CD14-positive monocyte (primary cell): Measurements from ENCODE around the gene SLC6A13. TPM values are rescaled to one million over a fixed set of nuclear protein-coding genes. Genes with fewer than 3 reads are reported as not detected.

ENCODE experiments used
- DNase-seq, 3 donors: peaks; one replicate each; pipeline ENCODE4 v3.0.0-alpha.2; 2011 to 2022
- H2AFZ ChIP-seq: 2 replicates; pipeline ENCODE4 v1.6.0; 2012; ENCODE audit warnings: mild to moderate bottlenecking, low read depth, low read length, inconsistent platforms; ENCODE audit not compliant: insufficient read depth, poor library complexity, severe bottlenecking
- H3K27ac ChIP-seq, 2 donors: 1 replicate in 1 of 2; 2 replicates in 1 of 2; pipeline ENCODE4 v1.5.1; 2012 to 2013; ENCODE audit warnings: low read length in 2 of 2, control low read depth in 1 of 2, inconsistent platforms in 1 of 2, low read depth in 1 of 2, mild to moderate bottlenecking in 1 of 2
- H3K27me3 ChIP-seq, 2 donors: one replicate each; pipeline versions ENCODE4 v1.6.0 to v1.6.1; 2011 to 2013; ENCODE audit warnings: low read length in 2 of 2; ENCODE audit not compliant: control insufficient read depth in 2 of 2, insufficient read depth in 2 of 2
- H3K36me3 ChIP-seq, 2 donors: replicated peaks in 1 of 2; 1 replicate in 1 of 2; 2 replicates in 1 of 2; pipeline versions ENCODE4 v1.5.1 to v1.6.1; 2012 to 2013; ENCODE audit warnings: low read length in 2 of 2, control low read depth in 1 of 2, inconsistent platforms in 1 of 2, mild to moderate bottlenecking in 1 of 2; ENCODE audit not compliant: insufficient read depth in 2 of 2, control insufficient read depth in 1 of 2
- H3K4me1 ChIP-seq, 2 donors: 1 replicate in 1 of 2; 2 replicates in 1 of 2; pipeline versions ENCODE4 v1.5.1 to v1.6.1; 2012 to 2013; ENCODE audit warnings: low read length in 2 of 2, control low read depth in 1 of 2, inconsistent platforms in 1 of 2, mild to moderate bottlenecking in 1 of 2, moderate library complexity in 1 of 2; ENCODE audit not compliant: insufficient read depth in 2 of 2, control insufficient read depth in 1 of 2
- H3K4me2 ChIP-seq: replicated peaks from 2 replicates; pipeline ENCODE3; 2012; ENCODE audit warnings: low read length, moderate library complexity, mild to moderate bottlenecking; ENCODE audit not compliant: poor library complexity, severe bottlenecking; ENCODE audit errors: extremely low read depth
- H3K4me3 ChIP-seq, 3 experiments: fragments of 200-600 bp in 1 of 3; sonication (generic) in 1 of 3; replicated peaks in 1 of 3; 1 replicate in 2 of 3; 2 replicates in 1 of 3; pipeline ENCODE4 v1.5.1; 2011 to 2013; ENCODE audit warnings: low read length in 3 of 3, mild to moderate bottlenecking in 3 of 3, control low read depth in 2 of 3, low read depth in 2 of 3, inconsistent platforms in 1 of 3, moderate library complexity in 1 of 3
- H3K79me2 ChIP-seq: 2 replicates; pipeline ENCODE4 v1.6.0; 2012; ENCODE audit warnings: mild to moderate bottlenecking, control low read depth, inconsistent platforms, low read length, moderate library complexity; ENCODE audit not compliant: insufficient read depth
- H3K9ac ChIP-seq: 2 replicates; pipeline ENCODE4 v1.6.0; 2017; ENCODE audit warnings: low read length, mild to moderate bottlenecking; ENCODE audit not compliant: insufficient read depth, poor library complexity, severe bottlenecking
- H3K9me3 ChIP-seq, 2 donors: replicated peaks in 1 of 2; 1 replicate in 1 of 2; 2 replicates in 1 of 2; pipeline versions ENCODE4 v1.5.1 to v1.6.1; 2012 to 2013; ENCODE audit warnings: low read length in 2 of 2, control low read depth in 1 of 2; ENCODE audit not compliant: control insufficient read depth in 1 of 2, insufficient read depth in 1 of 2
- H4K20me1 ChIP-seq: 2 replicates; pipeline ENCODE4 v1.6.0; 2012; ENCODE audit warnings: mild to moderate bottlenecking, low read length, control low read depth, moderate library complexity; ENCODE audit not compliant: insufficient read depth
- H3K27ac Mint-ChIP-seq, 7 donors: one replicate each; pipeline ENCODE4 v1.8.0; 2020; ENCODE audit warnings: mild to moderate bottlenecking in 7 of 7, mixed read lengths in 7 of 7, moderate library complexity in 6 of 7, inconsistent platforms in 2 of 7
- H3K27me3 Mint-ChIP-seq, 3 donors: one replicate each; pipeline ENCODE4 v1.8.0; 2021 to 2022; ENCODE audit warnings: low read depth in 3 of 3, mild to moderate bottlenecking in 3 of 3, mixed read lengths in 3 of 3, moderate library complexity in 3 of 3, inconsistent platforms in 1 of 3
- H3K36me3 Mint-ChIP-seq, 2 donors: one replicate each; pipeline ENCODE4 v1.8.0; 2020; ENCODE audit warnings: mixed read lengths in 2 of 2, inconsistent platforms in 1 of 2, mild to moderate bottlenecking in 1 of 2
- H3K4me1 Mint-ChIP-seq: one replicate; pipeline ENCODE4 v1.8.0; 2020; ENCODE audit warnings: mild to moderate bottlenecking, mixed read lengths
- H3K4me3 Mint-ChIP-seq, 2 donors: one replicate each; pipeline ENCODE4 v1.8.0; 2020; ENCODE audit warnings: mild to moderate bottlenecking in 2 of 2, mixed read lengths in 2 of 2, moderate library complexity in 1 of 2
- H3K9me3 Mint-ChIP-seq, 7 donors: one replicate each; pipeline ENCODE4 v1.8.0; 2020 to 2022; ENCODE audit warnings: mixed read lengths in 7 of 7, mild to moderate bottlenecking in 6 of 7, moderate library complexity in 6 of 7, inconsistent platforms in 2 of 7
- WGBS: methylation state at CpG from one replicate; pipeline ENCODE4 v1.1.5; 2013; ENCODE audit warnings: missing lambda C conversion rate; ENCODE audit not compliant: insufficient coverage; 5-methylcytosine and 5-hydroxymethylcytosine counted together
- intact Hi-C, 2 donors: fragments of 100-400 bp; cut with micrococcal nuclease; formaldehyde crosslinking; loops; one replicate each; pipeline versions ENCODE4 v1.15.0 to v1.15.1; 2023
- polyA plus RNA-seq, 3 donors: library from polyadenylated mRNA; depleted of rRNA in 1 of 3; unstranded in 2 of 3; stranded (reverse) in 1 of 3; fragments of 300-500 nt in 2 of 3; fragments of >200 nt in 1 of 3; fragmentation: Illumina TruSeq in 2 of 3; gene quantifications; 1 replicate in 2 of 3; 2 replicates in 1 of 3; pipeline ENCODE4 v1.2.3, GENCODE V29; 2012 to 2021
- TF ChIP-seq, protein P1 (sequence below): fragments of 200-600 bp; IDR thresholded peaks from one replicate; pipeline ENCODE4 v1.8.0; 2022; ENCODE audit warnings: antibody characterized with exemption, mild to moderate bottlenecking

SLC6A13 gene
- polyA plus RNA-seq, 3 donors, result 0.13 TPM; not detected in 2

DNA sequence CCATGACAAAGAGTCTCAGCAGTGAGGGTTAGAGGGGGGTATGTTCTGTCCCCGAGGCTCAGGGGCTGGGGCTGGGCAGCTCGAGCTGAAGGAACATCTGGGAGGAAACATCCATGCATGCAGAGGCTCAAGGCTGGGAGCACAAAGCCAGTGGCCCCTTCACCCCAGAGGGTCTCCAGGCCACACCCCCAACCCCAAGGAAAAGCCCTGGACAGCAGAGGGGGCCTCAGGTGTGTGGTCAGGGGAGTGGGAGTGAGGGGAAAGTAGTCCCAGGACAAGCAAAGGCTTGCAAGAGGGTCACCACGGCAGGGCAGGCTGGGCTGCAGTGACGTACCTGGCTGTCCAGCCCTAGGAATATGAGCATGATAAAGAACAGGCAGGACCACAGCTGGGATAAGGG is 66.2 kb downstream of the SLC6A13 start:
- no peak for DNase-seq
- H3K4me2 ChIP-seq, result no peak overlapping the region
- H3K27ac ChIP-seq, result no peak overlapping the region
- peaks cover 0 to 3% (median 0%) of the 10 kb centered on the region in 7 donors for H3K9me3 Mint-ChIP-seq
- H3K9me3 ChIP-seq, result no peaks in the 10 kb centered on the region
- peaks cover 6 to 25% of the 10 kb centered on the region in 2 donors for H3K36me3 Mint-ChIP-seq
- intact Hi-C loops, result no loop called here
- H3K36me3 ChIP-seq, result no peaks in the 10 kb centered on the region
- H3K79me2 ChIP-seq, result no peaks in the 10 kb centered on the region
- peaks cover 20 to 33% (median 23%) of the 10 kb centered on the region in 3 donors for H3K27me3 Mint-ChIP-seq
- peaks cover 3% of the 10 kb centered on the region for H3K4me1 Mint-ChIP-seq
- H3K9ac ChIP-seq, result no peak overlapping the region
- no peak overlapping the region for H2AFZ ChIP-seq
- 91% methylated on average over 3 of the region's 4 CpGs for whole genome bisulfite sequencing
- H3K27me3 ChIP-seq, result peaks cover 0 to 6% of the 10 kb centered on the region in 2 donors
- no peak overlapping the region for H3K4me3 Mint-ChIP-seq
- no peak overlapping the region for H3K27ac Mint-ChIP-seq
- TF ChIP-seq, protein P1, sequence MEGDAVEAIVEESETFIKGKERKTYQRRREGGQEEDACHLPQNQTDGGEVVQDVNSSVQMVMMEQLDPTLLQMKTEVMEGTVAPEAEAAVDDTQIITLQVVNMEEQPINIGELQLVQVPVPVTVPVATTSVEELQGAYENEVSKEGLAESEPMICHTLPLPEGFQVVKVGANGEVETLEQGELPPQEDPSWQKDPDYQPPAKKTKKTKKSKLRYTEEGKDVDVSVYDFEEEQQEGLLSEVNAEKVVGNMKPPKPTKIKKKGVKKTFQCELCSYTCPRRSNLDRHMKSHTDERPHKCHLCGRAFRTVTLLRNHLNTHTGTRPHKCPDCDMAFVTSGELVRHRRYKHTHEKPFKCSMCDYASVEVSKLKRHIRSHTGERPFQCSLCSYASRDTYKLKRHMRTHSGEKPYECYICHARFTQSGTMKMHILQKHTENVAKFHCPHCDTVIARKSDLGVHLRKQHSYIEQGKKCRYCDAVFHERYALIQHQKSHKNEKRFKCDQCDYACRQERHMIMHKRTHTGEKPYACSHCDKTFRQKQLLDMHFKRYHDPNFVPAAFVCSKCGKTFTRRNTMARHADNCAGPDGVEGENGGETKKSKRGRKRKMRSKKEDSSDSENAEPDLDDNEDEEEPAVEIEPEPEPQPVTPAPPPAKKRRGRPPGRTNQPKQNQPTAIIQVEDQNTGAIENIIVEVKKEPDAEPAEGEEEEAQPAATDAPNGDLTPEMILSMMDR, result no peak
- no peaks in the 10 kb centered on the region for H3K4me1 ChIP-seq
- no peaks in the 10 kb centered on the region for H4K20me1 ChIP-seq
- H3K4me3 ChIP-seq, result no peak overlapping the region

DNA sequence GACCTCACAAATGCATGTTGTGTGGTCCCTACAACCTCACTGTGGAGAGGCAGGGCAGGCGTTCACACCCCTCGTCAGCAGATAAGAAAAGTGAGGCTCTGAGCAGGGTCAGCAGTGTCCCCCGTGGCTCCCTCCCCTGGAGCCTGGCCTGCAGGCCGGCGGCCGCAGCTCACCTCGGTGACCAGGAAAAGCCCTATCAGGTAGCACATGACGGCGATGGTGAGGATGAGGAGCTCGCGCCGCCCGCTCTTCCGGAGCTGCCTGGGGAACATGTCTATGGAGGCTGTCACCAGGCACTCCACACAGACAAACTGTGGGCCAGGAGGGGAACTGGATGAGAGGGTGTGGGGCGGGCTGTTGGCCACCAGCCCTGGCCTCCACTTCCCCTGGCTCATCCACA is 66.7 kb downstream of the SLC6A13 start:
- Histone ChIP-seq H2AFZ (no peak overlapping the region), H4K20me1 (no peaks in the 10 kb centered on the region), H3K9me3 (no peaks in the 10 kb centered on the region), H3K4me3 (no peak overlapping the region), H3K4me2 (no peak overlapping the region), H3K4me1 (no peaks in the 10 kb centered on the region), H3K27ac (no peak overlapping the region), H3K9ac (no peak overlapping the region), H3K36me3 (no peaks in the 10 kb centered on the region), H3K27me3 (peaks cover 0 to 2% of the 10 kb centered on the region in 2 donors), H3K79me2 (no peaks in the 10 kb centered on the region)
- TF ChIP-seq, protein P1, result no peak
- H3K27me3 Mint-ChIP-seq, result peaks cover 15 to 28% (median 21%) of the 10 kb centered on the region in 3 donors
- H3K36me3 Mint-ChIP-seq, result peaks cover under 1 to 20% of the 10 kb centered on the region in 2 donors
- WGBS, result 93% methylated on average over 7 of the region's 15 CpGs
- intact Hi-C loops, result no loop called here
- no peak for DNase-seq
- H3K4me1 Mint-ChIP-seq, result peaks cover 3% of the 10 kb centered on the region
- peaks cover 0 to 3% (median 0%) of the 10 kb centered on the region in 7 donors for H3K9me3 Mint-ChIP-seq
- no peak overlapping the region for H3K4me3 Mint-ChIP-seq
- H3K27ac Mint-ChIP-seq, result no peak overlapping the region
